Measurements from ENCODE around the gene SLC28A3. TPM values are rescaled to one million over a fixed set of nuclear protein-coding genes. Genes with fewer than 3 reads are reported as not detected.
A peak's percentile ranks its signal among the peaks of the same experiment; 100 is the strongest.

SLC28A3 gene
- total RNA-seq, 1 donor from 2014 or later, result not detected

- no peak for DNase-seq (ENCODE audit: low read depth, low spot score)
Observed at GRCh38 chr9:84300271-84300670, 40.3 kb downstream of the SLC28A3 start.

DNA sequence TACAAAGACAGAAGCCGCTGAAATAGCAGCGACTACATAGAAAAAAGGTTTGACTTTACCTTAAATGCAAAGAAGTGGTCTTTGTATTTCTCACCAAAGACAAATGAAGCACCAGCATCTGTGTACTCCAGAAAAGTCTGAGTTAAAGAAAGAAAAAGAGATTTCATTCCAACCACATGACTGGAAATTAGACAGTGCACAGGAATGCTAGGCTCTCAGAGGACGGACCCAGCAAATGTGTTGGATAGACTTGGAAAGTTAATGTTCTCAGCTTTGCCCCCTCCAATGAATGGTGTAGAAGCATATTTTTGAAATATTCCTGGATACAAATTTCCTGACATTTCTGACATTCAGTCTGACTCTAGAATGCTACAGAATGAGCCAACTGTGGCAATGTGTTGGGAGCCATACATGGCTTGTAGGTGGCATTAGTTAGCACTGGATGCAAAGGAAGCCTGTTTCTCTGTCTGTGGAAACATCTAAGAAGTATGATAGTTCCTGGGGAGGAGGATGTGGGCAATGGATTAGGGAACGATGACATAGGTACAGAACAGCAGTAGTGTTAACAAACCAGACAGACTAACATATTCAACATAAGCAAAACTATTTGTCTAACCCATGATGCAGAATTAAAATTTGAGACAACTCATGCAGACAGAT is 43.3 kb downstream of the SLC28A3 start:
- DNase-seq (ENCODE audit: low read depth, low spot score), result no peak

GRCh38 chr9:84296146-84296843 is 44.3 kb downstream of the SLC28A3 start:
- no peak for DNase-seq (ENCODE audit: low read depth, low spot score)

- DNase-seq (ENCODE audit: low read depth, low spot score), result no peak
Observed at GRCh38 chr9:84294241-84294950, 46.2 kb downstream of the SLC28A3 start.

DNA sequence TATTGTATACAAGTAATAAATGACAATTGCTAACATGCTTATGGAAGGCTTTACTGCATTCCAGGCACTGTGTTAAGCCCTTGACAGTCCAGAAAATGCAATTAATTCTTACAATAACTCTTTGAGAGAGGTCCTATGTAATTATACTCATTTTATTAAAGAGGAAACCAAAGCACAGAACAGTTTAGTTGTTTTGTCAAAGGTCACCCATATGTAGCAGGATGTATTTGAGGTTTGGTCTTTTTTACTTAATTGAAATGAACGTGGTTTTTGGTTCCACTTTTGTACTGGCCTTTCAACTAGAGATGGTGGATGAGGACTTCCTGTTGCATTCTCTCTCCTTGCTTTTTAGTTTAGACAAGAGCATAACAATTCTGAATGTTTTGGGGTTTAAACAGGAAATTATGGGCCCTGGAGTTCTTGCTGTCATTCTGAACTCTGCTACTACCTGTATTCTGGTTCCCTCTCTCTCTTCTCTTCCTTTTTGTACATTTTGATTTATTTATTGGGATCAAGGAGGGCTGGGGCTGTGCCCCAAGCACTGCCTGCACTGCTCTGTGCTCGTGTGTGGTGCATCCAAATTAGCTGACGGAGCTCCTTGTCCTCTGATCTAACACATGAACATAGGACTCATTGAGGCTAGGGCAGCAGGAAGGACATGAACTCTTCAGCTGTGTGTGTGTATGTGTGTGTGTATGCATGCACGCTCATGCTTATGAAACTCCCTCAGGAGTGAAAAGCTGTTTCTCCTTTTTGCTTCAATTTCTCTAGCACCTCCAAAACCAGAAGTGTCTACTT is 47.4 kb downstream of the SLC28A3 start:
- DNase-seq (ENCODE audit: low read depth, low spot score), result no peak

GRCh38 chr9:84285381-84285780 is 55.2 kb downstream of the SLC28A3 start:
- DNase-seq (ENCODE audit: low read depth, low spot score), result no peak

DNA sequence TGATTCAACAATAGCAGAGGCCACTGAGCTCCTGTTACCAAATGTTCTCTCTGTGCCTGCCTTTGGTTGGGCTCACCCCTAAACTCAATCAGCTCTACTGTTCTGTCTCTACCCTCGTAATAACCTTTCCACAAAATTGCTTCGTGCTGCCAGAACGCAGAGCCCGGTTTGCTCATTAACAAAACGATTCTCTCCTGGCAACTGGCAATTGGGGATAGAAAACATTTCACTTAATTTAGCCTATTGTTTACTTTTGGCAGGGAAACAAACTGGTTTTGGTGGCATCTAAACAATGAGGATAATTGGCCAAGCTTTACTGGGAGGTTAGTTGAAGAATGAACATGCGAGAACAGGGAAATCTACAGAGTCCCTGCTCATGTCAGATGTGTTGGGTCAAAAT is 56.6 kb downstream of the SLC28A3 start:
- DNase-seq (ENCODE audit: low read depth, low spot score), result no peak

GRCh38 chr9:84278130-84278529 is 62.4 kb downstream of the SLC28A3 start:
- DNase-seq (ENCODE audit: low read depth, low spot score), result no peak

GRCh38 chr9:84277646-84278045 is 62.9 kb downstream of the SLC28A3 start:
- DNase-seq (ENCODE audit: low read depth, low spot score), result no peak

- no peak for DNase-seq (ENCODE audit: low read depth, low spot score)
Observed at GRCh38 chr9:84276741-84277140, 63.8 kb downstream of the SLC28A3 start.

GRCh38 chr9:84271921-84272556 is 68.5 kb downstream of the SLC28A3 start:
- DNase-seq (ENCODE audit: low read depth, low spot score), result no peak

- no peak for DNase-seq (ENCODE audit: low read depth, low spot score)
Observed at GRCh38 chr9:84271531-84271900, 69.0 kb downstream of the SLC28A3 start.

GRCh38 chr9:84270847-84271530 is 69.6 kb downstream of the SLC28A3 start:
- DNase-seq (ENCODE audit: low read depth, low spot score), result no peak

- no peak for DNase-seq (ENCODE audit: low read depth, low spot score)
Observed at GRCh38 chr9:84266087-84266561, 74.4 kb downstream of the SLC28A3 start.

DNA sequence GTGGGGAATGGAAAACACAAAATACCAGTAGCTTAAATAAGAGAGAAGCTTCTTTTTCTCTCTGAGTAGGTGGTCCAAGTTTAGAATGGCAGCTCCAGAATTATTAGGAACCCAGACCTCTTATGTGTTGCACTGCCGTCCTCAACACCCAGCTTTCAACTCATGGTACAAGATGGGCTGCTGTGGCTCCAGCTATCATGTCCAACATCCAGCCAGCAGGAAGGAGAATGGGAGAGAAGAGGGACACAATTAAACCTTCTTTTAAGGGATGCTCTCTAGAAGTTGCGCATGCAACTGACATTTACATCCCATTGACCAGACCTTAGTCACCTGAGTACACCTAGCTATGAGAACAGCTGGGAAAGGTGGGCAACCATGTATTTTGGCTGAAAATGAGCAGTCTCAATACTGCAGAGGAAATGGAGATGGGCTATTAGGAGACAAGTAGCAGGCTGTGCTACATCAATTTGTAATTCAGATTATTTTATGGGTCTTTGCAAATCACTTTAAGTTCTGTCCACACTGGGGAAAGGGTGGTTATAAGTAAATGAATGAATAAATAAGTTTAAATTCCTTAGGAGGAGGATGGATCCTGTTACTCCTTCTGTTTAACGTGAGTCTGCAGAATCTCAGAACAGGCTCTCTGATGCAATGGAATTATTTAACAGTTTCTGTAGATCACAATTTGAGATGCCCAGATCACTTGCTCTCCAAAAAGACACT is 76.1 kb downstream of the SLC28A3 start:
- no peak for DNase-seq (ENCODE audit: low read depth, low spot score)

- peak; percentile 40 for DNase-seq (ENCODE audit: low read depth, low spot score)
Observed at GRCh38 chr9:84261070-84261746, 79.3 kb downstream of the SLC28A3 start.

DNA sequence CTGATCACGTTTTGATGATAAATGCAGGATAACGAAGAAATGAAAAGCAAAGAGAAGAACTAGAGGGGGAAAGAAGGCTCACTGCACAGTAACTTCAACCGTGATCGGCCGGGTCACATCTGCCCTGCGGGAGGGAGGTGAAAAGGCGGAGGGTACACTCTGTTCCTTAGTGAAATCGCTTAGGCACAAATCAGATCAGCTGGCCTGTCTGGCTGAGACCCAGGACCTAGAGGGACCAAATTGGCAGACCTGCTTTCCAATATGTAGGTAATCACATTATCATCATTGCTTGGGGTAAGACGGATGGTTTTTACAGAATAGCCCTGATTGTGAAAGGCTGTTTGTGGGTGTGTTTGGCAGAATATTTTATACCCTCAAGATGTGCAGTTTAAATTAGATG is 82.2 kb downstream of the SLC28A3 start:
- no peak for DNase-seq (ENCODE audit: low read depth, low spot score)

DNA sequence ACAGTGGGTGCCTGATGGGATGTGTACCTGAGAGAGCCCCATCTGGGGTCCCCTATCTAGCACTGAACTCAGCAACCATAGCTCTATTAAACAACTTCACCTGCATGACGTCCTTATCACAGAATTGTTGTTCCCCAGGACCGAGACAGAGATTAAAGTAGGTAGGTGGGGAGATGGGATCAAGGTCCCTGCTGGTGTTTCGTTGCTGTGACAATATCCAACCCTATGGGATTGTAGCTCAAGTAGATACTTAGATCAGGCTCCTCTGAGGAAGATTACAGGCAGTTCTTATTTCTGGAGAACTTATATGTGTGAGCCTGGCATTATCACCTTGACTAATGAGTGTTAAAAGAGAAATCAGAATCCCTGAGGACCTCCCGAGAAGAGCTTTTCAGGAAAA is 84.9 kb downstream of the SLC28A3 start:
- DNase-seq (ENCODE audit: low read depth, low spot score), result no peak

DNA sequence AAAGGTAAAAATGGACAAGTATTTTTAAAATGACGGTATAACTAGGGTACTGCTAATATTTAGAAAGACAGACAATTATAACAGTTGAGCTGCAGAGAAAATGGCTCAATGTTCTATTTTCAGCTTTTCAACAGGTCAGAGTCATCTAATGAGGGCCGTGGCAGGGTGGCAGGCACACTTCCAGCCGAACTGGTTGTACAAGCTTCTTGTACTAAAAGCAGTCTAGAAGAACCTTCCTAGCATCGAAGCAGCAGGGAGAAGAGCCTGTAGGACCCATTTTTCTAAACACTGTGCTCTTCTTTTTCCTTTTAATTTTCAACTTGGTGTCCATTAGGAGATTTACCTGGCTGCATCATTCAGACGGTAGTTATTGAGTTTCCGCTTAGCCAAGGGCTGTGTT is 85.6 kb downstream of the SLC28A3 start:
- no peak for DNase-seq (ENCODE audit: low read depth, low spot score)

Data from pulmonary artery endothelial cell (primary cell).